ENCODE results near the gene FKBP2. TPM values are rescaled to one million over a fixed set of nuclear protein-coding genes. Genes with fewer than 3 reads are reported as not detected.

Gene FKBP2
- total and polyA plus RNA-seq, 2 of the 13 experiments (the other 11 are each of a cell fraction or from before 2014, with no cell fraction given) = 30.1 to 53.3 TPM

GRCh38 chr11:64251016-64251752 lies 10.3 kb downstream of the FKBP2 start, which contains the start of gene PLCB3 (continued):
- TF ChIP-seq SRSF4 (IDR thresholded peaks at IDR 0.05; ENCODE audit: low read depth, low read length, poor library complexity, severe bottlenecking) = no peak
- TF ChIP-seq ZNF543 (CRISPR knock-in tag; IDR thresholded peaks at IDR 0.05) = no peak
- no peak for TF ChIP-seq RNF219 (CRISPR knock-in tag; IDR thresholded peaks at IDR 0.05)
- TF ChIP-seq ZNF142 (CRISPR knock-in tag; IDR thresholded peaks at IDR 0.05) = peak; percentile 81; the same call in 1 of the 2 replicates
- TF ChIP-seq ZNF576 (CRISPR knock-in tag; IDR thresholded peaks at IDR 0.05) = no peak
- no peak for TF ChIP-seq LBX2 (CRISPR knock-in tag; IDR thresholded peaks at IDR 0.05; ENCODE audit: borderline replicate concordance)
- TF ChIP-seq SP5 (CRISPR knock-in tag; IDR thresholded peaks at IDR 0.05; ENCODE audit: borderline replicate concordance, low read depth) = no peak
- TF ChIP-seq JUND (CRISPR knock-in tag; IDR thresholded peaks at IDR 0.05) = no peak
- TF ChIP-seq REST (IDR thresholded peaks at IDR 0.05; ENCODE audit: borderline replicate concordance in 1 of 2, low read depth in 1 of 2, low read length in 2 of 2) = no peak
- peak; percentile 58; the same call in 1 of the 2 replicates for TF ChIP-seq KDM2A (CRISPR knock-in tag; IDR thresholded peaks at IDR 0.05; ENCODE audit: borderline replicate concordance, low read depth)
- no peak for TF ChIP-seq FOXP1 (IDR thresholded peaks at IDR 0.05)
- TF ChIP-seq FOXP1 (CRISPR knock-in tag; IDR thresholded peaks at IDR 0.05) = no peak
- no peak for TF ChIP-seq RCOR2 (CRISPR knock-in tag; IDR thresholded peaks at IDR 0.05)

Measured in HepG2 (cell line).